Smooth muscle cell (in vitro differentiated cells): Measurements from ENCODE around the gene CDH13. TPM values are rescaled to one million over a fixed set of nuclear protein-coding genes. Genes with fewer than 3 reads are reported as not detected.

Experiments
- DNase-seq: peaks from one replicate; lab custom pipeline; 2025; ENCODE audit not compliant: unreplicated experiment; lab: John Stamatoyannopoulos, UW
- H2AFZ ChIP-seq: fragments of 200-600 bp; sonication (generic); 2 replicates; pipeline ENCODE4 v1.6.0; 2016; ENCODE audit warnings: antibody characterized with exemption, low read depth, mild to moderate bottlenecking
- H3F3A ChIP-seq: fragments of 200-600 bp; sonication (generic); 2 replicates; pipeline ENCODE4 v1.6.0; 2017; ENCODE audit warnings: antibody characterized with exemption, low read depth
- H3K27ac ChIP-seq: fragments of 200-600 bp; sonication (generic); 2 replicates; pipeline ENCODE4 v1.5.1; 2016; ENCODE audit warnings: low read depth, mild to moderate bottlenecking
- H3K27me3 ChIP-seq: fragments of 200-600 bp; sonication (generic); 2 replicates; pipeline ENCODE4 v1.6.1; 2016; ENCODE audit warnings: low read depth, mild to moderate bottlenecking
- H3K36me3 ChIP-seq: fragments of 200-600 bp; sonication (generic); 2 replicates; pipeline ENCODE4 v1.5.1; 2016; ENCODE audit warnings: low read depth
- H3K4me1 ChIP-seq: fragments of 200-600 bp; sonication (generic); 2 replicates; pipeline ENCODE4 v1.5.1; 2016; ENCODE audit warnings: low read depth
- H3K4me2 ChIP-seq: fragments of 200-600 bp; sonication (generic); 2 replicates; pipeline ENCODE4 v1.6.0; 2016; ENCODE audit warnings: mild to moderate bottlenecking
- H3K4me3 ChIP-seq: fragments of 200-600 bp; sonication (generic); 2 replicates; pipeline ENCODE4 v1.5.1; 2016; ENCODE audit warnings: mild to moderate bottlenecking
- H3K79me2 ChIP-seq: fragments of 200-600 bp; sonication (generic); 2 replicates; pipeline ENCODE4 v1.6.0; 2016; ENCODE audit warnings: low read depth, mild to moderate bottlenecking
- H3K9ac ChIP-seq: fragments of 200-600 bp; sonication (generic); 2 replicates; pipeline ENCODE4 v1.6.0; 2016; ENCODE audit warnings: low read depth
- H3K9me3 ChIP-seq: fragments of 200-600 bp; sonication (generic); replicated peaks from 2 replicates; pipeline ENCODE4 v1.5.1; 2016; ENCODE audit warnings: low read depth
- H4K20me1 ChIP-seq: fragments of 200-600 bp; sonication (generic); 2 replicates; pipeline ENCODE4 v1.6.0; 2016; ENCODE audit warnings: low read depth
- WGBS: methylation state at CpG from one replicate; pipeline ENCODE4 v1.1.7; 2016; ENCODE audit warnings: low lambda C conversion rate; 5-methylcytosine and 5-hydroxymethylcytosine counted together
- polyA plus RNA-seq: library from polyadenylated mRNA; unstranded; fragments of >200 nt; fragmentation: Nextera tagmentation; extraction: Ambion mirVana; gene quantifications from 2 replicates; pipeline ENCODE4 v1.2.1, GENCODE V29; 2016
- total RNA-seq: library from RNA; depleted of rRNA; stranded (reverse); fragments of >200 nt; gene quantifications from 2 replicates; pipeline ENCODE4 v1.2.3, GENCODE V29; 2014
- TF ChIP-seq, protein P1 (sequence below): fragments of 200-600 bp; sonication (generic); IDR thresholded peaks from 2 replicates; pipeline ENCODE4 v1.5.1; 2017; ENCODE audit warnings: borderline replicate concordance, mild to moderate bottlenecking, antibody characterized with exemption; ENCODE audit not compliant: insufficient read depth, poor library complexity, severe bottlenecking

CDH13 gene
- total and polyA plus RNA-seq, 2 experiments from 2014 or later: 12.1 to 32.2 TPM

DNA sequence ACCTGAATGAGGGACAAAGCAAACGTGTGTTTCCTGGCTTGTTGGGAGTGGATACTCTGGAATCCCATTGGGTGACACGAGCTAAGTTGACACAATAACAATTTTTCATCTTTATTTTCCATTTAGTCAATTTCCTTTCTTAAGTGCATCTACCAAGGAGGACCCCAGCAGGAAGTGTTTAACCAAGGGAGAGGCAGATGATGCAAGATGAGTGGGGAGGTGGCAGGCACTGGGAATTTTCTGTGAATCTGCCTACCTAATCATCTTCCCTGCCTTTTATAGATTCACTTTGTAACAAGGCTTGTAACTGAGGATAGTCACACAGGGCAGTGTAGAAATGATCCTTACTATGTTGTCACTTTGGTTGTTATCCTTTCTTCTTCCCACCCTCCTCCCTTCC, 863.3 kb downstream of the CDH13 start:
- H3K4me2 ChIP-seq: no peak overlapping the region
- no peaks in the 10 kb centered on the region for H3K36me3 ChIP-seq
- no peak for DNase-seq
- no peaks in the 10 kb centered on the region for H4K20me1 ChIP-seq
- H3F3A ChIP-seq: no peaks in the 10 kb centered on the region
- H3K27ac ChIP-seq: no peak overlapping the region
- no peaks in the 10 kb centered on the region for H3K79me2 ChIP-seq
- H2AFZ ChIP-seq: no peak overlapping the region
- no peak overlapping the region for H3K9ac ChIP-seq
- no peak overlapping the region for H3K4me3 ChIP-seq
- peaks cover 2% of the 10 kb centered on the region for H3K27me3 ChIP-seq
- TF ChIP-seq, protein P1, sequence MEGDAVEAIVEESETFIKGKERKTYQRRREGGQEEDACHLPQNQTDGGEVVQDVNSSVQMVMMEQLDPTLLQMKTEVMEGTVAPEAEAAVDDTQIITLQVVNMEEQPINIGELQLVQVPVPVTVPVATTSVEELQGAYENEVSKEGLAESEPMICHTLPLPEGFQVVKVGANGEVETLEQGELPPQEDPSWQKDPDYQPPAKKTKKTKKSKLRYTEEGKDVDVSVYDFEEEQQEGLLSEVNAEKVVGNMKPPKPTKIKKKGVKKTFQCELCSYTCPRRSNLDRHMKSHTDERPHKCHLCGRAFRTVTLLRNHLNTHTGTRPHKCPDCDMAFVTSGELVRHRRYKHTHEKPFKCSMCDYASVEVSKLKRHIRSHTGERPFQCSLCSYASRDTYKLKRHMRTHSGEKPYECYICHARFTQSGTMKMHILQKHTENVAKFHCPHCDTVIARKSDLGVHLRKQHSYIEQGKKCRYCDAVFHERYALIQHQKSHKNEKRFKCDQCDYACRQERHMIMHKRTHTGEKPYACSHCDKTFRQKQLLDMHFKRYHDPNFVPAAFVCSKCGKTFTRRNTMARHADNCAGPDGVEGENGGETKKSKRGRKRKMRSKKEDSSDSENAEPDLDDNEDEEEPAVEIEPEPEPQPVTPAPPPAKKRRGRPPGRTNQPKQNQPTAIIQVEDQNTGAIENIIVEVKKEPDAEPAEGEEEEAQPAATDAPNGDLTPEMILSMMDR: no peak
- H3K4me1 ChIP-seq: no peaks in the 10 kb centered on the region
- WGBS: 62% methylated on average over 2 of the region's 2 CpGs
- H3K9me3 ChIP-seq: no peaks in the 10 kb centered on the region

DNA sequence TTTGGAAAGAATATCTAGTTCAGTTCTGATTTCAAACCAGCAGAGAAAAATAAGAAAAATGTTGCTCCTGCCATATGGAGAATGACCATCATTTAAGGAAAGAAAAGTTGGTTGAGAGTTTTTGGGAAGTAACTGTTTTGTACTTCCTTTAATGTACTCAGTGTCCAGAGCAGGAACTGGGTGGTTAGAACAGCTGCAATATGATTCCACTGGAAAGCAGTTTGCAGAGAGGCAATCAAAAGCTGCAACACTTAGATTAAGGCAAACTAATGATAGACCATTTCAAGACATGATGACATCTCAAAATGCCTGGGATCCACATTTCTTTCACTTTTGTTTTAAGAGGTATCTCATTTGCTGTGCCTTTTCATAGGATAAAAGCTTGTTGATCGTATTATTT, 867.7 kb downstream of the CDH13 start:
- WGBS: 88% methylated on average over 1 of the region's 1 CpG

DNA sequence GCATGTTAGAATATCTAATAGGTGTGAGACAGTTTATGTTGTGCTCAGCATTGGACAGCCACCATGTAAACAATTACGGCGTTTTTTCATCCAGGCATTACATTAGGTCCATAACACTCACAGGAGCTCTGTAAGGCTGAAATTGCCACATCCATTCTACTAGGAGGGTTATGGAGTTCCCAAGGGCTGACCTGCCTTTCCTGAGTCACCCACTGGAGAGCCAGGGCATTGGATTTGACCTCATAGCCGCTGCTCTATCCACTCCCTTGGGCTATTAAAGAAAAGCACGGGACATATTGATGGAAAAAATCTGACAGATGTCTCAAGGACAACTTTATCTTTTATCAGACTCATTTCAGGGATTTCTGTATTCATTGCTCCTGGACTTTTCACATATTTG, 874.7 kb downstream of the CDH13 start:
- no peak overlapping the region for H3K9ac ChIP-seq
- H3K27me3 ChIP-seq: no peaks in the 10 kb centered on the region
- H3K4me2 ChIP-seq: no peak overlapping the region
- H3K4me1 ChIP-seq: no peaks in the 10 kb centered on the region
- no peaks in the 10 kb centered on the region for H4K20me1 ChIP-seq
- TF ChIP-seq, protein P1: no peak
- whole genome bisulfite sequencing: 94% methylated on average over 4 of the region's 4 CpGs
- no peak for DNase-seq
- no peaks in the 10 kb centered on the region for H3K79me2 ChIP-seq
- H2AFZ ChIP-seq: no peak overlapping the region
- no peaks in the 10 kb centered on the region for H3K36me3 ChIP-seq
- no peaks in the 10 kb centered on the region for H3K9me3 ChIP-seq
- H3K4me3 ChIP-seq: no peak overlapping the region
- H3F3A ChIP-seq: no peaks in the 10 kb centered on the region
- H3K27ac ChIP-seq: no peak overlapping the region

More for the DNA sequence above, 867.7 kb downstream of the CDH13 start:
- Histone ChIP-seq H3K9ac (no peak overlapping the region), H3K36me3 (no peaks in the 10 kb centered on the region), H3K4me1 (no peaks in the 10 kb centered on the region), H4K20me1 (no peaks in the 10 kb centered on the region), H3F3A (no peaks in the 10 kb centered on the region), H3K79me2 (no peaks in the 10 kb centered on the region), H3K9me3 (no peaks in the 10 kb centered on the region), H3K4me2 (no peak overlapping the region), H2AFZ (no peak overlapping the region), H3K4me3 (no peak overlapping the region), H3K27me3 (peaks cover 2% of the 10 kb centered on the region), H3K27ac (no peak overlapping the region)
- DNase-seq: no peak
- TF ChIP-seq, protein P1: no peak

DNA sequence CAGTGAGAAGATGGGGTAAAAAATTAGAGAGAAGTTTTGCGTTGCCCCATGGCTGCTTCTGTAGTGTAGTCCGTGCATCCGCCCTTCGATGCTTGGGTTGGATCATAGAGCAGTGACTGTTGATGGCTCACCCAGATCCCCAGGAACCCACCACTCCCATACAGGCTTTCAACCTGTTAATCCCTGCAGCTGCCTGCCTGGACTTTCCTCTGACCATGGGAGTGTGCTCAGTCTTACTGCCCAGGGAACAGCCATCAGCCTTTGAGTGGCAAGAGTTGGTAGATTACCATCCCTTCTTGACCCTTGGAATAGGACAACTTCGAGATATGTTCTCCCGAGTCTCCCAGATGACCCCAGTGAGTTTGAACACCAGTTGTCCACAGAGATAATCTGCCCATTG, 881.5 kb downstream of the CDH13 start:
- Histone ChIP-seq H3K79me2 (no peaks in the 10 kb centered on the region), H3F3A (no peaks in the 10 kb centered on the region), H3K27ac (no peak overlapping the region), H3K9ac (no peak overlapping the region), H3K27me3 (no peaks in the 10 kb centered on the region), H4K20me1 (no peaks in the 10 kb centered on the region), H3K4me2 (no peak overlapping the region), H2AFZ (no peak overlapping the region), H3K4me3 (no peak overlapping the region), H3K36me3 (no peaks in the 10 kb centered on the region), H3K9me3 (no peaks in the 10 kb centered on the region), H3K4me1 (no peaks in the 10 kb centered on the region)
- TF ChIP-seq, protein P1: no peak
- DNase-seq: no peak
- WGBS: 96% methylated on average over 6 of the region's 6 CpGs
